Activated CD8-positive, alpha-beta memory T cell treated with anti-CD3 and anti-CD28 coated beads, Interleukin-2, amount 50 U/mL, for 1 hour (primary cell): Measurements from ENCODE around the gene LRRN3.

Source experiments
- DNase-seq: peaks from one replicate; pipeline ENCODE4 v3.0.0-alpha.2; 2020; ENCODE audit errors: extremely low read depth

Gene LRRN3

DNA sequence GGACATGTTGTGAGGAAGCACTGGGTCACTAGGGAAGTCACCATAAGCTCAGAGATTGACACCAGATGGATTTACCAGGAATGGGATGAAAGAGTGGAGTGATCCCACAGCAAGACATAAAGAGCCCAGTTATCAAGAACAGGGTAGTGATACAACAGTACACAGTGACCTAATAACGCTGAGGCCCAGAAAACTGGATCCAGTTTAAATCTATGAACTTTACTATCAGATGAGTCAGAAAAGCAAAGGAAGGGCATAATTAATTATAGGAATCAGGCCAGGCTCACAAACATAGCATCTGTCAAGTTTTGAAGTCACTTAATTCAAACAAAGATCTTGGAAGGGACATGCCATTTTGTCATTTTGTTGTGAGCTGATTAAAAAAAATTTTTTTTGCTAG, 73.5 kb downstream of the LRRN3 start:
- DNase-seq: no peak

GRCh38 chr7:111168182-111168581, 77.3 kb downstream of the LRRN3 start:
- DNase-seq: no peak

- DNase-seq: no peak
Measured at GRCh38 chr7:111172564-111173257, 81.8 kb downstream of the LRRN3 start.

DNA sequence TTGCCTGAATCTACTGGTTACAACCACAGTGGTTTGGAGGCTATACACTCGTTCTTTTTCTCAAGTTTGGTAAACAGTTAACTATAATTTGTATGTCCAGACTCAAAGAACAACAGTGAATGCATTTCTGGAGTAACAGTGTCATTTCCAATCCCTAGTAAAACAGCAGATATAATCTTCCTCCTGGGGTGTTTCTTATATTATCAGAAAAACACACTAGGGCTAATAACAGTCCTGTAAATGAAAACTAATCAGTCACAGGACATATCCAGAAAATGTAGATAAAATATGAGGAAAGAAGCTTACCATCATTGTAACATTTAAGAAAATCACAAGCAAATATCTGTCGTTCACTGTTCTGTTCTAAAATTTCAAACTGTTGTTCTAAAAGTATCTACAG, 82.6 kb downstream of the LRRN3 start:
- DNase-seq: no peak

DNA sequence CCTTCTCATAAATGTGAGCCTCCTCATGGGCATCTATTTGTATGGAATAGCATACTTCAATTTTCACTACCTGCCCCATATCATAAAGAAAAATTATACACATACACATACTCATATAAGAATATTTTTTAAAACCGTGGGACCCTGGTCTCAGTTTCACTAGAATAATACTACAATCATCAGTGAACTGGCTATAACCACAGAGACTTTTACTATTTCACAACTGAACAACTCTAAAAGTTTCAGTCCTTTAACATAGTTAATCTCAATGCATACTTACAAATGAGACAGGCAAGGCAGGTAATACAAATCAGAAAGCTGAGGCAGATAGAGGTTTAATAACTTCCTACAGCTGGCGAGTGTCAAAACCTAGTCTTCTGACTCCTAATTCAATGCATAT, 83.1 kb downstream of the LRRN3 start:
- DNase-seq: no peak

- no peak for DNase-seq
Measured at GRCh38 chr7:111174510-111174909, 83.6 kb downstream of the LRRN3 start.
